MCF 10A (cell line): Measurements from ENCODE around the gene RTN4R. TPM values are rescaled to one million over a fixed set of nuclear protein-coding genes. Genes with fewer than 3 reads are reported as not detected.
"Not testable (repeated sequence)": the region's sequence is repeated elsewhere in the genome, so short reads cannot be mapped to it uniquely, and the experiment has no call there.

Source experiments
- BruUV-seq: library from RNA; stranded (reverse); fragments of 400-500 nt; replicated peaks from 2 replicates; lab custom pipeline; 2021; lab: Mats Ljungman, UMichigan
- CTCF ChIA-PET: fragments of 300-600 bp; sonication (Branson Sonifier 250); formaldehyde crosslinking; extraction: SDS; loops from one replicate; lab custom pipeline; 2021; ENCODE audit warnings: antibody characterized with exemption, inconsistent platforms; lab: Yijun Ruan, JAX
- POLR2A ChIA-PET: fragments of 300-600, 350-650 bp; sonication (Branson Sonifier 250); formaldehyde crosslinking; extraction: SDS; loops from one replicate; lab custom pipeline; 2020; ENCODE audit warnings: antibody characterized with exemption, inconsistent platforms; lab: Yijun Ruan, JAX
- DNase-seq: peaks from one replicate; pipeline ENCODE4 v3.0.0-alpha.2; 2018; ENCODE audit not compliant: unreplicated experiment
- H3K27ac Mint-ChIP-seq: one replicate; pipeline ENCODE4 v1.8.0; 2022; ENCODE audit warnings: mild to moderate bottlenecking, low read depth, mixed read lengths; ENCODE audit not compliant: unreplicated experiment
- H3K27me3 Mint-ChIP-seq: one replicate; pipeline ENCODE4 v1.8.0; 2022; ENCODE audit warnings: mixed read lengths; ENCODE audit not compliant: insufficient read depth, unreplicated experiment
- H3K36me3 Mint-ChIP-seq: one replicate; pipeline ENCODE4 v1.8.0; 2022; ENCODE audit warnings: mild to moderate bottlenecking, moderate library complexity, mixed read lengths; ENCODE audit not compliant: insufficient read depth, unreplicated experiment
- H3K4me1 Mint-ChIP-seq: one replicate; pipeline ENCODE4 v1.8.0; 2022; ENCODE audit warnings: mixed read lengths; ENCODE audit not compliant: insufficient read depth, unreplicated experiment
- H3K4me3 Mint-ChIP-seq: one replicate; pipeline ENCODE4 v1.8.0; 2022; ENCODE audit warnings: mild to moderate bottlenecking, moderate library complexity, mixed read lengths; ENCODE audit not compliant: unreplicated experiment
- H3K9me3 Mint-ChIP-seq: one replicate; pipeline ENCODE4 v1.8.0; 2022; ENCODE audit warnings: mixed read lengths; ENCODE audit not compliant: unreplicated experiment
- intact Hi-C: fragments of 100-400 bp; cut with micrococcal nuclease; formaldehyde crosslinking; loops from 2 replicates; pipeline ENCODE4 v1.14.1; 2022
- total RNA-seq: library from RNA; stranded (reverse); gene quantifications from 2 replicates; pipeline ENCODE4 v1.2.3, GENCODE V29; 2022
- TF ChIP-seq, protein P1 (sequence below): fragments of 200-600 bp; IDR thresholded peaks from one replicate; pipeline ENCODE4 v1.8.0; 2022; ENCODE audit warnings: antibody characterized with exemption, mild to moderate bottlenecking; ENCODE audit not compliant: unreplicated experiment

Gene RTN4R
- total RNA-seq, 1 experiment from 2014 or later: 2.7 TPM

DNA sequence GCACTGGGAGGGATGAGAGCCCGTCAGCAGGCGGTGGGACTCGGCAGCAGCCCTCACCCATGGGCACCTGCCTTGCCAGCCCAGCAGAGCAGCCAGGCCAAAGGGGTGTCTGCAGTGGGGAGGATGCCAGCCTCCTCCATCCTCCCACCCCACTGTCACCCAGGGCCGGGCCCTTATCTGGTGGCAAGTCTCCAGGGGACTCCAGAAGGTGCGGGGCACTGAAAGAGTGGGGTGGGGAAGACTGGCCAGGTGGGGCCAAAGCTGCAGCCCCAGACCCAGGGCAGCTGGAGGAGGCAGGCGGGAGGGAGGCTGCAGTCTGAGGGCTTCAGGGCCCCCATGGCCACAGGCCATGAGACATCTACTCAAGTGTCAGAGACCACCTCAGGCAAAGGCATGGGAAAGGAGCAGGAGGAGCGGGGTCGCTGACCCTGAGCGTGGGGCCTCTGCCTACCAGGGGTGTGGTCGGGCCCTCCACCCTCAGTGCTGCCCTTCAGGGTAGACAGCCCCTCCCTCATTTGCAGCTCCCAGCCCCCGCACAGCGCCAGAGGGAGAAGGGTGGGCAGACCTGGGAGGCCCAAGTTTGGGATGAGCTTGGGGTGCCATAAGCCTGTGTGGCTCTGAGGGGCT lies 48.2 kb upstream of the RTN4R start:
- Mint-ChIP-seq H3K4me3 (no peak overlapping the region), H3K36me3 (no peaks in the 10 kb centered on the region), H3K4me1 (peaks cover 7% of the 10 kb centered on the region), H3K27me3 (no peaks in the 10 kb centered on the region), H3K9me3 (no peaks in the 10 kb centered on the region), H3K27ac (no peak overlapping the region)
- CTCF ChIA-PET: interaction anchor here (0.6 to 1.8 kb wide), 3 partner anchors 73 to 235 kb away, joined by 3 to 6 read pairs (median 4); no protein-coding TSS in a partner anchor
- DNase-seq: no peak
- intact Hi-C loops: no loop called here
- BruUV-seq: no TSS peak
- TF ChIP-seq, protein P1, sequence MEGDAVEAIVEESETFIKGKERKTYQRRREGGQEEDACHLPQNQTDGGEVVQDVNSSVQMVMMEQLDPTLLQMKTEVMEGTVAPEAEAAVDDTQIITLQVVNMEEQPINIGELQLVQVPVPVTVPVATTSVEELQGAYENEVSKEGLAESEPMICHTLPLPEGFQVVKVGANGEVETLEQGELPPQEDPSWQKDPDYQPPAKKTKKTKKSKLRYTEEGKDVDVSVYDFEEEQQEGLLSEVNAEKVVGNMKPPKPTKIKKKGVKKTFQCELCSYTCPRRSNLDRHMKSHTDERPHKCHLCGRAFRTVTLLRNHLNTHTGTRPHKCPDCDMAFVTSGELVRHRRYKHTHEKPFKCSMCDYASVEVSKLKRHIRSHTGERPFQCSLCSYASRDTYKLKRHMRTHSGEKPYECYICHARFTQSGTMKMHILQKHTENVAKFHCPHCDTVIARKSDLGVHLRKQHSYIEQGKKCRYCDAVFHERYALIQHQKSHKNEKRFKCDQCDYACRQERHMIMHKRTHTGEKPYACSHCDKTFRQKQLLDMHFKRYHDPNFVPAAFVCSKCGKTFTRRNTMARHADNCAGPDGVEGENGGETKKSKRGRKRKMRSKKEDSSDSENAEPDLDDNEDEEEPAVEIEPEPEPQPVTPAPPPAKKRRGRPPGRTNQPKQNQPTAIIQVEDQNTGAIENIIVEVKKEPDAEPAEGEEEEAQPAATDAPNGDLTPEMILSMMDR: no peak
- POLR2A ChIA-PET: no interaction called here

DNA sequence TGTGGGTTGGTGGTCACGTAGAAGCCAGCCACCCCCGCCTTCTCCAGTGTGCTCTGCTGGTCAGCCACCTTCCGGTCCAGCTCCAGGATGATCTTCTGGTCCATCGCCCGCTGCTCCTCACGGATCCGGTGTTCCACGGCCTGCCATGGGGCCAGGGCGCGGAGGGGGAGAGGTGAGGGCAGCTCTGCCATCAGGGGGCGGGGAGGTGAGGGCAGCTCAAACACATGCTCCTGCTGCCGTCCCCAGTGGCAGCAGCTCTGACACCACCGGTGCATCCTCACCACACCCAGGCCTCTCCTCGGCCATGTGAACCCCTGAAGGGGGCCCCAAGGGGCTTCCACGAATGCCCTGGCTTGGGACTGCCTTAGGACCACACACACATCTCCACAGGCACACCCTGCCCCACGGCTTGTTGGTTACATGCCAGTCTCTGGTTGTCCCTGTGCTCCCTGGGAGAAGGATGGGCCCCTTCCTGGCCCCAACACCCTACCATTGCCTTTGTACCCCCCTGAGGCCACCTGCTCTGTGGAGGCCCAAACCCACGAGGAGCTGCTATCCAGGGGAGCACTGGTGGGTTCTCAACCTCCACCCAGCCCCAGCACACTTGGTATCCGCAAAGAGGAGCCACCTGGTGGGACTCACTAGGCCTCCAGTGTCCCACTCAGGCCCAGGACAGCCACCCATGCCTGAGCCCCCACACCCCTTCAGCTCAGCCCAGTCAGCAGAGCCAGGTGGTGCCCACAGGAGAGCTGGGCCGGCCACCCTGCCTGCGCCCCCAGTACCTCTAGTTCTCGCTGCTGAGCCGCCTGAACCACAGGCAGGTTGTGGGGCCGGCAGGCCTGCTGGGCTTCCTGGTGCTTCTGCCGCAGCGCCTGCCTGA lies 47.5 kb upstream of the RTN4R start:
- Mint-ChIP-seq H3K36me3 (no peaks in the 10 kb centered on the region), H3K4me1 (peaks cover 7% of the 10 kb centered on the region), H3K4me3 (no peak overlapping the region), H3K27me3 (no peaks in the 10 kb centered on the region), H3K9me3 (no peaks in the 10 kb centered on the region), H3K27ac (no peak overlapping the region)
- CTCF ChIA-PET: interaction anchor here (0.6 kb wide), 1 partner anchor 14 kb away, joined by 3 read pairs; no protein-coding TSS in a partner anchor
- no peak for DNase-seq
- no TSS peak for BruUV-seq
- intact Hi-C loops: no loop called here
- TF ChIP-seq, protein P1: no peak
- POLR2A ChIA-PET: no interaction called here

DNA sequence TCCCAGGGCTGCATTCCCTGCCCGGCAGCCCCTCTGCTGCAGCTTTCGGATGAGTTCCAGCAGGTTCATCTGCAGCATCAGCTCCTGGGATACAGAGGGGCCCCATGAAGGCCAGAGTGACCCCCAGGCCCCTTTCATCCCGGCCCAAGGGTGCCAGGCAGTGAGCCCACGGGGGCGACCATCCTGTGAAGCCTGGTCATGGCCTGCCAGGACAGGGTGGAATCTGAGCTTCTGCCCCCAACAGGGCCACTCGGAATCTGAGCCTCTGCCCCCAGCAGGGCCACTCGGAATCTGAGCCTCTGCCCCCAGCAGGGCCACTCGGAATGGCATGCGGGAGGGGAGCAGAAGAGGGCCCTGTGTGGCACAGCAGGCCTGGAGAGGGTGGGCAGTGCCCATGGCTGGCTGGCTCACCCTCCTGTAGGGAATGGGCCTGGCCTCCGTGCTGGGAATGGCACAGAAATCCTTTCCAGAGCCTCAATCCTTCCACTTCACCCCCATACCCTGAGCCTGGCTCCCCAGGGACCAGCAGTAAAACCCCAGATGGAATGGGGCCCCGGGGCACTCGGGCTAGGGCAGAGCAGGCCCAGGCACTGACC lies 46.7 kb upstream of the RTN4R start:
- CTCF ChIA-PET: interaction anchor here (0.6 kb wide), 1 partner anchor 13 kb away, joined by 3 read pairs; no protein-coding TSS in a partner anchor
- POLR2A ChIA-PET, H3K27me3 Mint-ChIP-seq, H3K4me1 Mint-ChIP-seq, DNase-seq, H3K36me3 Mint-ChIP-seq, H3K4me3 Mint-ChIP-seq, H3K9me3 Mint-ChIP-seq, H3K27ac Mint-ChIP-seq, BruUV-seq, intact Hi-C loops: not testable (repeated sequence)

DNA sequence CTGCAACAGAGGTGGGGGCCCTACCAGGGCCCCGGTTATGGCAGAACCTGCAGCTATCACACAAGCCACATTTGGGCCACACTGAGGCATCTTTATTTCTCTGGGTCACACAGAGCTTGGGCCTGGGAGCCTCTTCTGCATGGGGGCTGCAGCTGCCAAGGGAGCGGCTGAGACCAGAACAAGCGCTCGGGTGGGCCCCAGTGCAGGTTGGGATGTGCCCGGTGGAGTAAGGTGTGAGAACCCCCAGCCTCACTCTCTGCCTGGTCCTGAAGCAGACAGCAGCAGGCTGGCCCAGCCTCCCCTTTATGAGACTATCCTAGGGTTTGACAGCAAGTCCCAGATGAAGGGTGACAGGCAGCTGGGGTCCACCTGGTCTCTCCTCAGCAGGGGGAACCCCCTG lies 46.1 kb upstream of the RTN4R start:
- intact Hi-C loops, H3K36me3 Mint-ChIP-seq, CTCF ChIA-PET, H3K4me3 Mint-ChIP-seq, POLR2A ChIA-PET, H3K27me3 Mint-ChIP-seq, DNase-seq, H3K27ac Mint-ChIP-seq, H3K4me1 Mint-ChIP-seq, H3K9me3 Mint-ChIP-seq: not testable (repeated sequence)
- TSS peak; percentile 43 for BruUV-seq

DNA sequence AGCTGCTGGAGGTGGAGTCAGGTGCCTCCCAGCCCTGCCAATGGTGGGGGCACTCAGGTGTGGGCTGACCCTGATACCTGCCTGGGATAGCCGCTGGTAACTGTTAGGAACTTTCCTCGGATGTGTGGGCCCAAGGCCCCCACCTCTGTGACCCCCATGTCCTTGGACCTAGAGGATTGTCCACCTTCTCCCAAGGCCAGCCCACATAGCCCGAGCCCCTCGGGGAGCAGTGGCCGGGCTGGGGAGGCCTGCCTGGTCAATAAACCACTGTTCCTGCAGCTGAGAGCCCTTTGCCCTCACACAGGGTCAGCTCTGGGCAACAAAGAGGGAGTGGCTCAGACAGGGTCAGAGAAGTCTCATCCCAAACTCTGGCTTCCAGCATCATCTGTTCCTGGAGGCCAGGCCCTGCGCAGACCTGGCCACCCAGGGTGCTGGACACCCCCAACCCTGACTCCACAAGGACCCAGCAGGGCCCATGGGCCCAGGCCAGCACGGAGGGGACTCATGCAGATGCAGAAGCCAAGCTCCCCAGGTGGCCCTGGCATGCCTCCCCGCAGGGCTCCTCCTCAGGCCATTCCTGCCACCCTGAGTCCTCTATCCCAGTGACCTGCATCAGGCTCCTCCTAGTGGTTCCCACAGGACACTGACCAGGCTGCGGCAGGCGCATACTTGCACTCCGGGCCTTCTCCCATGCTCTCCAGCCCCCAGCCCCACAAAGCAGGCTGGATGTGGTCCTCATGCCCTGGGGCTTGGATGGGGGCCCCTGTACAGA lies 45.4 kb upstream of the RTN4R start:
- H3K27me3 Mint-ChIP-seq, BruUV-seq, H3K4me3 Mint-ChIP-seq, H3K36me3 Mint-ChIP-seq, H3K9me3 Mint-ChIP-seq, H3K27ac Mint-ChIP-seq, DNase-seq, POLR2A ChIA-PET, intact Hi-C loops: not testable (repeated sequence)
- CTCF ChIA-PET: interaction anchor here (0.7 kb wide), 1 partner anchor 183 kb away, joined by 4 read pairs; no protein-coding TSS in a partner anchor
- peaks cover 14% of the 10 kb centered on the region for H3K4me1 Mint-ChIP-seq
